DND-41 (cell line): Measurements from ENCODE around the gene SP140L.

Experiments
- CTCF ChIP-seq: IDR thresholded peaks from 2 replicates; pipeline ENCODE4 v1.5.1; 2012; ENCODE audit warnings: borderline replicate concordance, low read length, moderate library complexity, mild to moderate bottlenecking; ENCODE audit not compliant: poor library complexity, severe bottlenecking; ENCODE audit errors: extremely low read depth
- EZH2 ChIP-seq: IDR thresholded peaks from 3 replicates; pipeline ENCODE4 v1.6.1; 2012; ENCODE audit warnings: borderline replicate concordance, low read depth, mild to moderate bottlenecking, moderate library complexity, low read length, inconsistent platforms; ENCODE audit not compliant: severe bottlenecking

- TF ChIP-seq CTCF, result no peak
- no peak for TF ChIP-seq EZH2
These were observed 9.0 kb downstream of the SP140L start for GRCh38 chr2:230335864-230336506.
